ENCODE data around the gene POMGNT1.
A peak's percentile ranks its signal among the peaks of the same experiment; 100 is the strongest.

POMGNT1 gene

DNA sequence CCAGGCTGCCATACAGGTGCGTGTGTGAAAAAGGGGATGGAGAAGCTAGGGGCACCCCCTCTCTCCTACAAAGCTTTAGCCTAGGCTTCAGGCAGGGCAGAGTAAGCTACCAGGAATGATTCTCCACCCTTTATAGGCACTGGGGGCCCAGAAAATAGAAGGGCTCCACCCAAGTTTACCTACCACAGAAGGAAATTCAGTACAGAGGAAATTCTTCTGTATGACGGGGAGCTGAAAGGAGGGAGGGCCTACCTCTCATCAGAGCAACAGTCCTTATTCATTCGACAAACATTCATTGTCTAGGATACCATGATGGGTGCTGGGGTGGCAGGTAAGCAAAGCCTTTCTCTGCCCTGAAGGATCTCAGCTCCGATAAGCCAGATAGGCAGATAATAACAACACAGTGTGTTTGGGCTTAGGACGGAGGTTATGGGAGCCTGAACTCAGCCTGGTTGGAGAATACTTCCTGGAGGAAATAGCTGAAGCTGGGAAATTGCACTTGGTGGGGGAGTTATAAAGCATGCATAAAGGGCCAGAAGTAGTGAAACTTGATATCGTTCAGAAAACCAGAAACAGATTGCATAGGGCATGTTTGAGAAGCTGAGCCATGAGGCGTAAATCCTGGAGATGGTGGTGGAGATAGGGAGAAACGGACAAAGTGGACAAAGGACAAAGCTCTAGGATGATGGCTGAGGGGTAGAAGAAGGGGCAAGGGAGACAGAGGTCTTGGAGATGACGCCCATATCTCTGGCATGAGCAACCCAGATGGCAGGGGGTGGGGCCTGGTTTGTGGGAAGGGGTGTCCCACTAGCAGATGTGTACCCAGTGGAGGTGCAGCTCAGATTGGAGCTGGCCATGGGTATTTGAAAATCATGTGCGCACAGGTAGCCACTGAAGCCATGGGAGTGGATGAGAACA lies 16.6 kb downstream of the POMGNT1 start:
- no peak for DNase-seq

DNA sequence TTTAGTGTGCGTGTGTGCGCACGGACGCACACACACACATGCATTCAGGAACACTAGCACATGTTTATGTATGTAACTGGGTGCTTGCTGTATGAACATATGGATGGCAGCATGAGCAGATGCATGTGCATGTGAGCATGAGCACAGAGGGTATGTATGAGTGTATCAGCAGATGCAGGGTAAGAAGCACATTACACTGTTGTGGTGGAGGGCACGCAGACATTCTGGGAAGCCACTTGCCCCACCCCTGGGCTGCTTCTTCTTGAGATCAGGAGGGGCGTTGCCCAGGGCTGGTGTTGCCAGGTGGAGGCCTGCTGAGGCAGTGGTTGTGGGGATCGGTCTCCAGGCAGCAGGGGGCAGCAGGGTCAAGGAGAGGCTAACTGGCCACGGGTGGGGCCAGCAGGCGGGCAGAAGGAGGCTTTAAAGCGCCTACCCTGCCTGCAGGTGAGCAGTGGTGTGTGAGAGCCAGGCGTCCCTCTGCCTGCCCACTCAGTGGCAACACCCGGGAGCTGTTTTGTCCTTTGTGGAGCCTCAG lies 18.1 kb downstream of the POMGNT1 start:
- no peak for DNase-seq

- DNase-seq, result peak; percentile 45
Observed at GRCh38 chr1:46179138-46180081, 18.8 kb downstream of the POMGNT1 start.

DNA sequence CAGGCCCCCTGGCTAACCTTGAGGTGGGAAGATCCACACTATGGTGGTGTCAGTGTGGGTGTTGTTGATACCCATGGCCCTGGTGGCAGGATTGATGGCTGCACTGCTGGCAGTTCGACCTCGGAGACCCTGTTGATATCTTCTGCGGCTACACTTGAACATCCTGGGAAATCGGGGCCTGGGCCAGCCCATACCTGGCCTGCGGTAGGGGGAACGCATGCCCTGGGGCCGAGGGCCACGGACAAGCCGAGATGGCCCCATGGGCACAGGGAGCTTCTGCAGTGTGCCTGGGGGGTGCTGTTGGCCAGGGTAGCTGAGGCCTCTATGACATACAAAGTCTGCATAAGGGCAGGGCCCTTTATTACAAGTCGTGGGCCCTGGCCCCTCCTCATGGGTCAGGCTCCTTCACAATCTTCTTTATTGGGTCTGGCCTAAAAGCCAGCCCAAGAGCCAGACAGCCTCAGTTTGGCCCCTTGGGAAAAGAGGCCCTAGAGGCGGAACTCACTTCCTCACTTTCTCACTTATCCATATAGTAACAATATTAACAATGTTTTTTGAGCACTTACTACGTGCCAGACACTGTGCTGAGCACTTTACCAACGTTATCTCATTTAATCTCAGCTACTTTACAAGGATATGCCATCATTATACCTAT lies 21.9 kb downstream of the POMGNT1 start, which contains the start of gene P3R3URF:
P3R3URF (minus strand) TSS at position 278 of the 655 bp plus-strand sequence; CDS start at position 261, 17 bp downstream.
- DNase-seq, result no peak

DNA sequence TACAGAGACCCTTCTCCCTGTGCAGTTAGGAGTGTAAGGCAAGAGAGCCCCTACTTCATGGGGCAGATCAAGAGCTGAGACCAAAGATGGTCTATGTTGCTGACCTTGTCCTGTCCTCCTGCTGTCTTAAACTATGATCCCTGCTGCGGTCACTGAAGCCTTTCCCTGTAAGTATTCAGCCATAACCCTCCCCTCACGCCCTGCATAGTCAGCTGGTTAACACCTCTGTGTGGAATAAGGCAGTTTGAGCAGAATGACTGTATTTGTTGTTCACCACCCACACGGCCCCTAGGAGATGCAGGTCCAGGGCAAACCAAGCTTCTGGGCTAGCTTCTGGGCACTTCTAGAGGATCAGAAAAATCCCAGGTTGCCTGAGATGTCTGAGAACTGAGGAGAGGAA lies 23.0 kb downstream of the POMGNT1 start:
- DNase-seq, result no peak

GRCh38 chr1:46174448-46175231 lies 23.6 kb downstream of the POMGNT1 start, which contains the start of gene TSPAN1:
TSPAN1 (plus strand) TSS chr1:46175087; CDS start chr1:46181108, 6,021 bp downstream.
- DNase-seq, result no peak

DNA sequence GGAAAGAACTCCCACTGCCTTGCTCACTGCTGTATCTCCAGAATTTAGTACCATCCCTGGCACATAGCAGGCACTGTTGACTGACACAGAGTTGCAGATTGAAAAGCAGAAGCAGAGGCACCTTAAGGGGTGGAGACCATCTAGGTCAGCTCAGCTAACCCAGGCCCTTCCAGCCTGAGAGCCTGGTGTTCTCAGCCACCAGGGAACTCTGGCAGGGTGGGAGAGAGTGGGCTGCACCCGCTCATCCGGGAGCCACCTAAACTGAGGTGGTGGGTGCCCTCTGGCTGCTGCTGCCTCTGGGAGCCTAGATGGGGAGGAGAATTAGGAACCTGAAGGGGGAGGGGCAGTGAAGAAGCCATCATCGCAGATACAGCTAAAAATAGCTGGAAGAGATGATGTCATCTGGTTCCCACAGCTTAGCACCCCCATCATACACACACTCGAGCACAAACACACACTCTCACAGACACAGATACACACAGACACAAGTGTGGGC lies 24.8 kb downstream of the POMGNT1 start:
- DNase-seq, result no peak

- DNase-seq, result no peak
Observed at GRCh38 chr1:46172321-46172720, 25.9 kb downstream of the POMGNT1 start.

GRCh38 chr1:46171871-46172270 lies 26.4 kb downstream of the POMGNT1 start:
- DNase-seq, result no peak

DNA sequence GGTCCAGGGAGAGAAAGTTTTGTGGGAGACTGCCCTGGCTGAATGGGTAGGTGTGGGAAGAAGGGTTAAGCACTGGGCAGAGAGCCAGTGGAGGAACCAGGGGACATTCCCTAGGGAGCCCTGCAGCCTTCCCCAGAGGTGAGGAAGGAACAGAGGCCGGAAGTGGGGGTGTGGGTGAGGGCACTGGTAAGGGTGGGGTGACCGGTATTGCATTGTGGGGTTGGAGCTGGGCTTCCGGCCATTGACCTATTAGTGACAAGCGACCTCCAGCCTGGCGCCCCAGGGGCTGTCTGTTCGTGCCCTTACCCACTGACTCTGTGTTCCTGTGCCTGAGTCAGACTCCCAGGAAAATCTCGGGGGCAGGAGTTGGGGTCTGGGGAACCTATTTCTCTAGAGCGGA lies 26.9 kb downstream of the POMGNT1 start:
- DNase-seq, result no peak

DNA sequence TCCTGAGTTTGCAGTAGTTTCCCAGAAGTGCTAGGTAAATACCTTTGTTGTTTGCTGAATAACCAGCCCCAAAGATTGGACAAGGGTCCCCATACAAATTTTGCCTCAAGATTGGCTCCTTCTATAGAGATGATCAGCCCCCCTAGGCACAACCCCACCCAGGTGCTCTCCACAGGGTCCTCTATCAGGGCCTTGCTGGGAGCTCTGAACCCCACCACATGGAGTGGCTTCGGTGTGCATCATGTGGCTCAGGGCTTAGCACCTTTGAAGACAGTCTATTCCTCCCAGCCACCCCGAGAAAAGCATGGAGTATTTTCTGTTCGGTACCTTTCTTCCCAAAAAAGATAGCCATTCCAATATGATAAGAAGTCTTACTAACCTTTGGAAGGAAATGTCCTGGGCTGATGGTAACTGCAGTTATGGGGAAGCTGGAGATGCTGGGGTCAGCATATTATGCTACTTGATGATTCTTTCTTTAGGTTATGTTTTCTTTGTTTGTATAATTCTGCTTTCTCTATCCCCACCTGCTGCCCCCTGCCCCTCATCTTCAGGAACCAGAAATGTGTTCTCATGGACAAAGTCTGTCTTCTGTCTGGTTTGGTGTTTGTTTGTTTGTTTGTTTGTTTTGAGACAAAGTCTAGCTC lies 28.3 kb downstream of the POMGNT1 start:
- no peak for DNase-seq

GRCh38 chr1:46168477-46168876 lies 29.8 kb downstream of the POMGNT1 start:
- no peak for DNase-seq

GRCh38 chr1:46166521-46167462 lies 31.4 kb downstream of the POMGNT1 start:
- peak; percentile 25 for DNase-seq

DNA sequence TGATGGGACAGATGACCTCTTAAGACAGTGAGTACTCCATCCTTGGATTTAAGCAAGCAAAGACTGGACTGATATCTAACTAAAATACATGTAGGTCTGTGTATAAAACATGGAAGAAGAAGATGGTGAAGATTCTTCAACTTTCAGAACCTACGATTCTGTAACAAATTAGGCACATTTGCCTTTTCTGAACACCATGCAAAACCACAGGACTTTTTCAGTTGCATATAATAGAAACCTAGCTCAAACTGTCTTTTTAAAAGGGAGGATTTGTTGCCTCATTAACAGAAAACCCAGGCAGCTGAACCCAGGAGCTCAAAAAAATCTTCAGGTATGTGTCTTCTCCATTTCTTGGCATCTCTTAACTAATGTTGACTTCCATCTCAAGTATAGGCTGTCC lies 38.0 kb downstream of the POMGNT1 start:
- no peak for DNase-seq

GRCh38 chr1:46159516-46159915 lies 38.7 kb downstream of the POMGNT1 start:
- no peak for DNase-seq

GRCh38 chr1:46158312-46159281 lies 39.6 kb downstream of the POMGNT1 start:
- no peak for DNase-seq

- no peak for DNase-seq
Observed at GRCh38 chr1:46157916-46158311, 40.3 kb downstream of the POMGNT1 start.

GRCh38 chr1:46153732-46154131 lies 44.5 kb downstream of the POMGNT1 start:
- DNase-seq, result no peak

DNA sequence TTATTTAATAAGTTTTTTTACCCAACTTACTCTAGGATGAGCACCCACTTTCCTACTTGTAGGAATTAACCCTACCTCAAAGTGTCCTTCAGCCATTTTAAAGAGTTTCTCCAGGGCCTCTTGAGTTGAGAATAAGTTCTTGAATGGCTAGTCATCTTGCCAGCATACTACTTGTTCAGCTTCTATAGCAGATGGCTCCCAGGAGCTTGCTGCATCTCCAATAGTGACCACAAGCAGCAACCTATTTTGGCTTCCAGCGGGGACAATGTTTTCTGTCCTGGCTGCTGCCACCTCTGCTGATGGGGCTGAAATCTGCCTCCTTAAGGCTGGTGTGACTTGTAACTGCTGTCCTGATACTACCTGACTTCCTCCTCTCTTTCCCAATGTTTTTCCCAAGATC lies 45.0 kb downstream of the POMGNT1 start:
- no peak for DNase-seq
